OCI-LY1 (cell line): Measurements from ENCODE around the gene GRB10.

Experiments used
- H2AFZ ChIP-seq: fragments of 200-600 bp; sonication (generic), shearing (Covaris generic); 2 replicates; pipeline ENCODE4 v1.6.0; 2014; ENCODE audit warnings: antibody characterized with exemption, mild to moderate bottlenecking, low read length
- H3F3A ChIP-seq: fragments of 200-600 bp; sonication (generic), shearing (Covaris generic); 2 replicates; pipeline ENCODE4 v1.6.0; 2014; ENCODE audit warnings: mild to moderate bottlenecking, antibody characterized with exemption, low read length, moderate library complexity; ENCODE audit not compliant: insufficient read depth
- H3K27ac ChIP-seq: fragments of 200-600 bp; sonication (generic); 2 replicates; pipeline ENCODE4 v1.5.1; 2014; ENCODE audit warnings: low read length, mixed run types, mild to moderate bottlenecking, low read depth; ENCODE audit not compliant: poor library complexity, severe bottlenecking
- H3K27me3 ChIP-seq: fragments of 200-600 bp; sonication (generic); 2 replicates; pipeline ENCODE4 v1.6.0; 2014; ENCODE audit warnings: antibody characterized with exemption, mild to moderate bottlenecking, low read length, moderate library complexity; ENCODE audit not compliant: insufficient read depth
- H3K36me3 ChIP-seq: fragments of 200-600 bp; sonication (generic); 2 replicates; pipeline ENCODE4 v1.6.1; 2014; ENCODE audit warnings: mild to moderate bottlenecking, antibody characterized with exemption, low read length, moderate library complexity, mixed read lengths; ENCODE audit not compliant: insufficient read depth
- H3K4me1 ChIP-seq: fragments of 200-600 bp; sonication (generic); 2 replicates; pipeline ENCODE4 v1.5.1; 2014; ENCODE audit warnings: mild to moderate bottlenecking, low read length, moderate library complexity; ENCODE audit not compliant: insufficient read depth, severe bottlenecking
- H3K4me2 ChIP-seq: fragments of 200-600 bp; sonication (generic), shearing (Covaris generic); 2 replicates; pipeline ENCODE4 v1.6.1; 2014; ENCODE audit warnings: low read length
- H3K4me3 ChIP-seq: fragments of 200-600 bp; sonication (generic); 2 replicates; pipeline ENCODE4 v1.5.1; 2014; ENCODE audit warnings: low read length, low read depth, mild to moderate bottlenecking, mixed read lengths; ENCODE audit not compliant: poor library complexity, severe bottlenecking
- H3K79me2 ChIP-seq: fragments of 200-600 bp; shearing (Covaris generic); 2 replicates; pipeline ENCODE4 v1.6.1; 2016; ENCODE audit warnings: mixed run types, low read length, mixed read lengths; ENCODE audit not compliant: insufficient read depth
- H3K9ac ChIP-seq: fragments of 200-600 bp; sonication (generic), shearing (Covaris generic); 2 replicates; pipeline ENCODE4 v1.6.1; 2014; ENCODE audit warnings: mild to moderate bottlenecking, low read length, mixed read lengths
- H3K9me2 ChIP-seq: fragments of 200-600 bp; sonication (generic), shearing (Covaris generic); 2 replicates; pipeline ENCODE4 v1.6.1; 2014; ENCODE audit warnings: low read depth, mild to moderate bottlenecking, low read length, mixed read lengths
- H3K9me3 ChIP-seq: fragments of 200-600 bp; shearing (Covaris generic); 2 replicates; pipeline ENCODE4 v1.6.1; 2014; ENCODE audit warnings: low read length, mixed read lengths
- H4K20me1 ChIP-seq: fragments of 200-600 bp; sonication (generic), shearing (Covaris generic); 2 replicates; pipeline ENCODE4 v1.6.0; 2016; ENCODE audit warnings: mild to moderate bottlenecking, low read length; ENCODE audit not compliant: insufficient read depth
- EZH2 ChIP-seq: fragments of 200-600 bp; sonication (generic), shearing (Covaris generic); IDR thresholded peaks from 2 replicates; pipeline ENCODE4 v1.8.0; 2017; ENCODE audit warnings: borderline replicate concordance, mixed run types, mild to moderate bottlenecking, antibody characterized with exemption, low read length, moderate library complexity, mixed read lengths
- TF ChIP-seq, protein P1 (sequence below): fragments of 200-600 bp; sonication (generic), shearing (Covaris generic); IDR thresholded peaks from 2 replicates; pipeline ENCODE4 v1.5.1; 2017; ENCODE audit warnings: mild to moderate bottlenecking, antibody characterized with exemption, low read length, moderate library complexity, mixed read lengths

The GRB10 gene

DNA sequence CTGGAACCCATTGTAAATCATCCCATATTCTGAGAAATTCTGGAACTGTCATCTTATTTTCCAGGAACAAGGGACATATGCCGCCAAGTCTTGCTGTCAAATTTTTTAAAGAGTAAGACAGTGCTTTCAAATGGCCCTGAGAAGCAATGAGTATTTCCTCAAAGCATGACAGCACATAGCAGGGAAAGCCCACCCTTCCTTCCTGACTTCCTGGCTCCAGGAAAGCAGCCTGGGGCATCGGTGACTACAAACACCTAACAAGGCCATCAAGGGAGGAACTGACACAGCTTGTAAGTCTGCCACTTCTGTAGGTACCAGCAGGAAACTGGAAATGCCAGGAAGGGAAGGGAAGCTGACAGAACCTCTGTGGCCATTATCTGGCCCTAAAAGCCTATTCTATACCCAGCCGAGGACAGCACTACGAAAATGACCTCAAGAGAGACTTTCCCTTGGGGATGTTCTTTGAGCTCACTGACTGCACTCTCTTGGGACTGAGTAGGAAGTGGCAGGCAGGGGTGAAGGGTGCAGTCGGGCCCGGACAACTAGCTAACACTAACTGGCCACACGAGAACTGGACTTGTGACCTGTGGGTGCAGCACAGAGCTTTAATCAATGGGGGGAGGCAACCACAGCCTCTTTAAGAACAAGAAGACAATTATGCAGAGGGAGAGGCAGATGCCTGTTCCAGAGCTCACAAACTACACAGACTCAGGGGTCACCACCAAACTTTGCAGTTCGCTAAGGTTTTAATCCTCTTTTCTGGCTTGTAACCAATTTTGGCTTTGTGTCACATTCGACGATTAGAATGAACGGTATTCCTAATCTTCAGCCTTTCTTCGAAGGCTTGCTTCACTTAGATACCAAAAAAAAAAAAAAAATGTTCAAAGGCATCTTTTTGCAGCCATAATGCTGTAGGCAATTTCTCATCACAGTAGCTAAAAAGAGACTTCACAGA lies 52.0 kb downstream of the GRB10 start:
- Histone ChIP-seq H3K79me2 (no peaks in the 10 kb centered on the region), H3K27ac (no peak overlapping the region), H3K9me2 (no peaks in the 10 kb centered on the region), H3K9ac (no peak overlapping the region), H3K4me1 (no peaks in the 10 kb centered on the region), H3F3A (no peaks in the 10 kb centered on the region), H3K4me2 (no peak overlapping the region), H3K27me3 (no peaks in the 10 kb centered on the region), H2AFZ (no peak overlapping the region), H3K4me3 (no peak overlapping the region), H3K9me3 (no peaks in the 10 kb centered on the region), H3K36me3 (no peaks in the 10 kb centered on the region), H4K20me1 (no peaks in the 10 kb centered on the region)
- no peak for TF ChIP-seq EZH2
- TF ChIP-seq, protein P1, sequence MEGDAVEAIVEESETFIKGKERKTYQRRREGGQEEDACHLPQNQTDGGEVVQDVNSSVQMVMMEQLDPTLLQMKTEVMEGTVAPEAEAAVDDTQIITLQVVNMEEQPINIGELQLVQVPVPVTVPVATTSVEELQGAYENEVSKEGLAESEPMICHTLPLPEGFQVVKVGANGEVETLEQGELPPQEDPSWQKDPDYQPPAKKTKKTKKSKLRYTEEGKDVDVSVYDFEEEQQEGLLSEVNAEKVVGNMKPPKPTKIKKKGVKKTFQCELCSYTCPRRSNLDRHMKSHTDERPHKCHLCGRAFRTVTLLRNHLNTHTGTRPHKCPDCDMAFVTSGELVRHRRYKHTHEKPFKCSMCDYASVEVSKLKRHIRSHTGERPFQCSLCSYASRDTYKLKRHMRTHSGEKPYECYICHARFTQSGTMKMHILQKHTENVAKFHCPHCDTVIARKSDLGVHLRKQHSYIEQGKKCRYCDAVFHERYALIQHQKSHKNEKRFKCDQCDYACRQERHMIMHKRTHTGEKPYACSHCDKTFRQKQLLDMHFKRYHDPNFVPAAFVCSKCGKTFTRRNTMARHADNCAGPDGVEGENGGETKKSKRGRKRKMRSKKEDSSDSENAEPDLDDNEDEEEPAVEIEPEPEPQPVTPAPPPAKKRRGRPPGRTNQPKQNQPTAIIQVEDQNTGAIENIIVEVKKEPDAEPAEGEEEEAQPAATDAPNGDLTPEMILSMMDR, result no peak

DNA sequence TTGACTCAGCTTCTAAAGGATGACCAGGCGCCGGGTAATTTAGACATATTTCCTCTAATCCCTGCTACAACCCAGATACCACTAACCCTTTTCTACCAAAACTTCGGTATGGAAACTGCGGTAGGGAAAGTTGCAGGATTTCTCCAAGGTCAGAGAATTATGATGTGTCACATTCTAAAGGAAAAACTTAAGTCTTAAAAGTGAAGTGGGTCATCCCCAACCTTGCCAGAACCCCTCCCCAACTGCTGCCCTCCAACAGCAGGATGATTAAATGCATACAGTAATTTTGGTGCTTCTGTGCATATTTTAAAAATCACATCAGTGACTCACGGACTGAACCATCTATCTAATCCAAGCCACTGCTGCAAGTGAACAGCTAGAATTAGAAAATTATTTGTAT lies 52.7 kb downstream of the GRB10 start:
- no peaks in the 10 kb centered on the region for H3K4me1 ChIP-seq
- no peak overlapping the region for H3K27ac ChIP-seq
- no peak overlapping the region for H3K9ac ChIP-seq
- no peaks in the 10 kb centered on the region for H3K9me3 ChIP-seq
- H3K27me3 ChIP-seq, result no peaks in the 10 kb centered on the region
- no peak overlapping the region for H2AFZ ChIP-seq
- TF ChIP-seq, protein P1, result no peak
- TF ChIP-seq EZH2, result no peak
- H3F3A ChIP-seq, result no peaks in the 10 kb centered on the region
- H3K36me3 ChIP-seq, result no peaks in the 10 kb centered on the region
- no peaks in the 10 kb centered on the region for H3K9me2 ChIP-seq
- no peak overlapping the region for H3K4me3 ChIP-seq
- H3K4me2 ChIP-seq, result no peak overlapping the region
- H3K79me2 ChIP-seq, result no peaks in the 10 kb centered on the region
- no peaks in the 10 kb centered on the region for H4K20me1 ChIP-seq

DNA sequence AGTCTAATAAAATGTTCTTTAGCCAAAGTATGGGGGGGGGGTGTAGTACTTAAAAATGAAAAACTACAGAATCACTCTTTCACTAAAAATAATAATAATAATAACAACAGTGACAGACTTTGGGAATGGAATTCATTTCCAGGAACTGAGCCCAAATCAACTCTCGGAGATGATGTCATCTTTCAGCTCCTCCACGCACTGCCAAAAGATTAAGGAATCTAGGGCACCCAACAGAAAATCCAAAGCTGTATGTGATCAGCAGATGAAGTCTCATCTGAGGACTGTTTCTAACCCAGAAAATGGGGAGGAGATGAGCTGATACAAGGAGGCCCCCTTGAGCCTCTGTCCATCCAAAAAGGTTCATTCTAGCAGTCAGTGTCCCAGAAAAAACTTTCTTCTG lies 54.5 kb downstream of the GRB10 start:
- H3K79me2 ChIP-seq, result no peaks in the 10 kb centered on the region
- no peaks in the 10 kb centered on the region for H4K20me1 ChIP-seq
- H3K27ac ChIP-seq, result no peak overlapping the region
- no peak overlapping the region for H3K4me3 ChIP-seq
- no peaks in the 10 kb centered on the region for H3K9me2 ChIP-seq
- H3K36me3 ChIP-seq, result no peaks in the 10 kb centered on the region
- no peak overlapping the region for H3K4me2 ChIP-seq
- no peaks in the 10 kb centered on the region; the same call in 1 of the 2 replicates for H3K27me3 ChIP-seq
- no peaks in the 10 kb centered on the region for H3K9me3 ChIP-seq
- H3F3A ChIP-seq, result no peaks in the 10 kb centered on the region
- H3K9ac ChIP-seq, result no peak overlapping the region
- no peak overlapping the region for H2AFZ ChIP-seq
- no peaks in the 10 kb centered on the region for H3K4me1 ChIP-seq
- no peak for TF ChIP-seq EZH2
- TF ChIP-seq, protein P1, result no peak
